HL-60/S4 treated with phorbol 12-myristate 13-acetate at 8.2 ng/mL for 4 days and 3 days (cell line): Measurements from ENCODE around the gene UGT1A5.

Experiments
- in situ Hi-C: fragments of 300-500 bp; cut with MboI; formaldehyde crosslinking; loops from 2 replicates; pipeline ENCODE4 v1.15.0; 2022; ENCODE audit warnings: low sequenced_read_pairs

Gene UGT1A5

DNA sequence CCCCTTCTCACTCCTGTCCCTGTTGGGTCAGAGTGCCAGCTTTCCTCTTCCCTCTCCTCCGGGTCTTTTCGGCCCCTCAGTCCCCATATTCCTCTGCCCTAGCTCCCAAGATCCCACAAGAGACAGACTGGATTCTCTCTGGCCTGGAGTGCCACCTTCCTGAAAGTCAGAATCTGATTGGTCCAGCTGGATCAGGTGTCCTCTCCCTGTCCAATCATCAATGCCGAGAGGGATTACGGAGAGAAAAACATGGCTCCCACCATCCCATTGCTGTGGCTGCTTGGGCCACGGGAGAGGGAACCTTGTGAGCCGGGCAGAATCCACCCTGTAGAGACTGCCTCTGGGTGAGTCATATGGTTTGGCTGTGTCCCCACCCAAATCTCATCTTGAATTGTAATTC lies 62.7 kb downstream of the UGT1A5 start:
- in situ Hi-C loops: no loop called here

DNA sequence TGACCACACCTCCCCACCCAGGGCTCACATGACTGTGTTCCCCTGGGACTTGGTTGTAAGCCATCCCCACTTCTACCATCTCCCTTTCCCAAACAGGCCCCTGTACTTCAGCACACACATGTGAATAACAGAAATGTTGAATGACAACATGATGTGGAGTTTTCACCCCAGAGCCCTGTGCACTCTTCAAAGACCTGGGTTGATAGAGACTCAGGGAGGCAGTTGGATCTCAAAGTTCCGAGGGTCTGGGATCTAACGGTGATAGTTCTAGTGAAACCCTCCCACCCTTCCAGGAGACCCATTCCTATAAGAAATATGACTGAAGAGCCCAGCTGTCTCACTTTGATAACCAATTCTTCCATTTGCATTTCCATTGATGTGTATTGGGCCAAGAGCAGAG lies 65.3 kb downstream of the UGT1A5 start, which contains the start of gene MROH2A:
Gene MROH2A, plus strand, starts transcription at position 301 of the 400 bp plus-strand sequence. CDS start 1,029 bp downstream, outside the sequence.
- in situ Hi-C loops: no loop called here

DNA sequence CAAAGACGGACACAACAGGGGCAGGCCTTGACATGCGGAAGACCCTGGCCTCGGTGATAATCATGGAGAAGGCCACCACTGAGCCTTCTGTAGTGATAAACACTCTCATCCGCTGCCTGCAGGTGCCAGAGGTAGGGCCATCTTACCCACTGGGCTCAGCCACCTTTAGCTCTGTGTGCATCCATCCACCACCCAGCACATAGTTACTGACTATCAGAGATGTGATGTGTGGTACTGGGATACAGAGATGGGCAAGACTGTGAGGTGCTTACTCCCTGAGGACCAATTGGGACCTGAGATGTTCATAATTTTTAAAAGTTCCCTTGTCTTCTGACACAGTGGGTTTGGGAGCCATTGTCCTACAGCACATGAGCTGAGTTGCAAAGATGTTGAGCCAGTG lies 67.0 kb downstream of the UGT1A5 start:
- in situ Hi-C loops: no loop called here

DNA sequence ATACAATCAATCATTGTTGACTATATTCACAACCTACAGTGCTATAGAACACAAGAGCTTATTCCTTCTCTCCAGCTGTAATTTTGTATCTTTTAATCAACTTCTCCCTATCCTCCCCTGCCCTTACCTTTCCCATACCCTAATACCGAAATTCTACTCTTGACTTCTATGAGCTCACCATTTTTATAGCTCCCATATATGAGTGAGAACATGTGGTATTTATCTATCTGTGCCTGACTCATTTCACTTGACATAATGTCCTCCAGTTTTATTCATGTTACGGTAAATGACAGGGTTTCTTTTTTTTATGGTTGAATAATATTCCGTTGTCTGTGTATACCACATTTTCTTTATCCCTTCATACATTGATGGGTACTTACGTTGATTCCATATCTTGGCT lies 68.1 kb downstream of the UGT1A5 start:
- in situ Hi-C loops: no loop called here

DNA sequence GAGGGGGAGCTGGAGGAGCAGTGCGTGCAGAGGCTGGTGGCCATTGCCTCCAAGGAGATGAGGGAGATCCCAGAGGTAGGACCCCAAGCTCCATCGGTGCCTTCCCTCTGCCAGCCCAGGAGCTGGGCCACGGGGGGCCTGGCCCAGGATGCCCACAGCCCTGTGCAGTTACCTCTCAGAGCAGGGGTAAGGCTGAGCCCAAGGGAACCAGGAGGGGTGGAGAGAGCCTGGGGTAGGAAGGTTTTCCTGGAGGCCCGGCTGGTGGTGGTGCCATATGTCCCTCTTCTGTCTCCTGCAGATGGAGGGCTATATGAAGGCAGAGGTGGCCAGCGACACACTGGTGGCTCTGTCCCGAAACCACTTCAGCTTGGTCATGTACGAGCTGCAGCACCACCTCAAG lies 76.8 kb downstream of the UGT1A5 start:
- in situ Hi-C loops: no loop called here

DNA sequence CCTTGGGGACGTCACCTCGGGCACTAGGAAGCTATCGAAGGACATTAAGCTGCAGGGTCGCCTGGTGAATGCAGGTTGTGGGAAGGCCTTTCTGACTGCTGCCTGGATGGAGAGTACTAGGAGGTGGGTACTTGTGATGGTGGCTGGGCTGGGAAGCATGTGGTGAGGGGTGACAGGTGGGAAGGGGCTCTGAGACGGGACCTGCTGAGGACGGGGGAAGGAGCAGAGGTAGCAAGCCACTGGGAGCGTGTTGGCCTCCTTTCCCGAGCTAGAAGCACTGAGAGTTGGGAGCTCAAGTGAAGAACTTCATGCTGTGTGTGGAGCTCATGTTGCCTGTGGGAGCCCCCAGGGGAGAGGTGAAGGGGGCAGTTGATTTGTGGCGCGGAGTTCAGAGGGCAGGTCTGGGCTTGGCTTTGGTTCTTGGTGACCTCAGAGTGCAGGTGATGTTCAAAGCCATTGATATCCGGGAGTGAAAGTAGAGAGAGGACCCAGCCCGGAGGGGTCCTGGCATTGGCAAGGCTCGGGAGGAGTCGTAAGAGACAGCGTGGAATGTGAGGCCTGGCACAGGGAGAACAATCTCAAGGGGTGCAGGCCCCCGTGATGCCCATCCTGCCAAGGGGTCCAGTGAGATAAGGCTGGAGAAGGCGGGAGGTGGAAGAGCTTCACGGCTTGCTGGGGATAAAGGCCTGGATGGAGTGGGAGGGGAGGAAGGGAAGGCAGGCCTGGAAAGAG lies 78.6 kb downstream of the UGT1A5 start:
- in situ Hi-C loops: no loop called here

DNA sequence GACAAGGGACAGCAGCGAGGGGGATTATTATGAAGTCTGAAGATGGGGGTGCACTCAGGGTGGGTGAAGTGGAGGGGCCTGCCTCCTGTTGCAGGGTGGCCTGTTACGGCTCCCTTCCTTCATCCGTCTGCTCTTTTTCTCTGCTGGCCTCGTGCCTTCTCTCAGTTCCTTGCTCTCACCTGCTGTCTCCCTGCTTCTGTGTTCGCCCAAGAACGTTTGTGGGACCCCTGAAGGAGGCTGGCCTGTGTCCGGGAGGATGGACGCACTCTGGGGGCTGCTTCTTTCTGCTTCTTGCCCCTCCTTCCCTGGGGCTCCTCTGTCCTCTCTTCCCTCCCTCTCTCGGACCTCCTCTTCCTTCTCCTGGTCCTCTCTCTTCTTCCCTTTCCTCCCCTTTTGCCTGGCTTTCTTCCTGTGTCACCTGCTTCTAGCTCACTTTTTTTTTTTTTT lies 79.2 kb downstream of the UGT1A5 start:
- in situ Hi-C loops: no loop called here

DNA sequence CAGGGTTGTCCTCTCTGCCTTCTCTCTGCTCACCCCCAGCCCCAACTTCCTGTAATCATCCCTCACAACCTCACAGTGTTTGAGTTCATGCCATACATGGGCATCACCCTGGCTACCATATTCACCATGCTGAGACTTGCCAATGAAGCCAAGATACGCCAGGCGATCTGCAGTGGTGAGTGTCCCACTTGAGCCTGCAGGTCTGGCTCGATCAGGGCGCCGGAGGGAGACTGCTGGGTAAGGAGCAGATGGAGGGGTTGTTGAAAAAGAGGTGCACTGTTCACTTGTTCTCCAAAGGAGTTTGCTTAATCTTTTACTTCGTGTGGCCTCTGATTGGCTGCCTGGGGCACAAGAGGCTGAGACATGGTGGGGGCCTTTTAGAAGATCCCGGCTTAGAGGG lies 80.0 kb downstream of the UGT1A5 start:
- in situ Hi-C loops: no loop called here

DNA sequence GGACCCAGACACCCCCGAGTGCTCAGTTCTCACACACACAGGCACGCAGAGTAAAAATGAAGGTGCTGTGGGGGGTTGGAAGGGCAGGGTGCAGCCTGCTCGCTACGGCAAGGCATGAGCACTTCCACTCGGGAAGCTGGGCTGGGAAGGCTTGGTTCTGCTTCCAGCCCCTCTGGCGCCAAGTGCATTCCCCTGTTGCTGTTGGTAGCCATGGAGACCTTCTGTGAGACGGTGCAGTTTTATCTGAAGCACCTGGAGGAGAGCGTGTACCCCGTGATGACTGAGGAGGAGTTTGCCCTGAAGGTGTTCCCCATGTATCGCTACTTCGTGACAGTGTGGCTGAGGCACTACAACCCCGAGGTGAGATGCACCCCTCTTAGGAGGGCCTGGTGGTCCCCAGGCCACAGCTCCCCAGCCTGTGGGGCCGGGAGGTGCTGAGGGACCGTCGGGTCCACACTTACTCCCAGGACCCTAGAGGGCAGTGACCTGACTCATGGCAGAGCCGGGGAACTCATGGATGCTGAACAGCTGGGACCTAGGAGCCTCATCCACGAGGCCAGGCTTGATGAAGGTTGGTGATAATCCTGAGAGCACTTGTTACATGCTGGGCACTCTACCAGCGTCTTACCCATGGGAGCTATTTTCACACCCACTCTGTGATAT lies 80.9 kb downstream of the UGT1A5 start:
- in situ Hi-C loops: no loop called here

DNA sequence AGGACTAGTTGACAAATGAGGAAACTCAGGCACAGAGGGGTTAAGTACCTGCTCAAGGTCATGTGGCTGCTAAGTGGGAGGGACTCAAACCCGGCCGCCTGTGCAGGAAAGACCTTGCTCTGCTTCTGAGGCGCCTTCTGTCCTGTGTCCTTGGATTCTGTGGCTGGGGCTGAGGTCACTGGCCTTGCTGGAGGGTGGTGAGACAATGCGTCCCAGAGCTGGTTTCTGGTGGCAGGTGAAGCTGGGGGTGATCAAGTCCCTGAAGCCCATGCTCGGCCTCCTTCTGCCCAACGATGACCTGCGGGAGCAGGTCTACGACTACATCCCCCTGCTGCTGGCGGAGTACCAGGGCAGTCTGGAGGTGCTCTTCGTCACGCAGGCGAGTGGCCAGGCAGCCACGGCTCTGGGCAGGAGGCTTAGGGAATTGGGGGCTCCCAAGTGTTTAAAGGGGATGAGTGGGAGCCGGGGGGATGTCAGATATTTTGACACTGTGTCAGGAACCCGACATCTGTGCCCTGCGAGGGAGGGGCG lies 81.5 kb downstream of the UGT1A5 start:
- in situ Hi-C loops: no loop called here

DNA sequence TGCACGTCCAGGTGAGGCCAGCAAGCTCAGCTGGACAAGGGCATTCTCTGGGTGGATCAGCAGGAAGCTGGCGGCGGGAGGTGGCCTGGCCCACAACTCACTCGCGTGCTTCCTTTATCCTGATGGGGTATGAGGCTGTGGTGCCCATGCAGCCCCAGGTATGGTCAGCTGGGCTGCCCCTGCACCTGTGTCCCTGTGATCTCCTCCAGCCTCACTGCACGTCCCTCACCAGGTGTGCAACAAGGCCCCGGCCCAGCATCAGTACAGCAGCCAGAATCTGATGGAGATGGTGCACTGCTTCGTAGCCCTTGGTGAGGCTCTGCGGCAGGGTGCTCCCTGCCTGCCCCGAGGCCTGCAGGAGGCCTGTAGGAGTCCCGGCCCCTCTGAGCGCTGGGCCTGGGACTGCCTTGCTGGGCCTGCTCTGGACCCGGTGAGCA lies 83.0 kb downstream of the UGT1A5 start:
- in situ Hi-C loops: no loop called here

DNA sequence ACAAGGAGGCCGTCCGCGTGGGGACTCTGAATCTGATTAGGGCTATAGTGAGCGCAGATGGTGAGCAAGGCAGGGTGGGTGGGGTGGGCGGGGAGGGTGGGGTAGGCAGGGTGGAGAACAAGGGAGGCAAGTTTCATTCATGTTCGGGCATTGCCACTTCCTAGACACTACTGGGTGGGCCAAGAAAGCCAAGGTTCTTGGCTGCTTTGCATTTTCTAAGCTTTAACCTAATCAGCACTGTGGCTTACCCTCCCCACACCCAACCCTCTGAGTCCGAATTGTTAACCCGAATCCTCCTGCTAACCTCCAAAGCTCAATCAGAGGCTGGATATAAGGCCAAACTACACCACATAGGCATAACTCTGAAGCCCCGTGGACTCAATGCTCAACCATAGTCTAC lies 83.5 kb downstream of the UGT1A5 start:
- in situ Hi-C loops: no loop called here

DNA sequence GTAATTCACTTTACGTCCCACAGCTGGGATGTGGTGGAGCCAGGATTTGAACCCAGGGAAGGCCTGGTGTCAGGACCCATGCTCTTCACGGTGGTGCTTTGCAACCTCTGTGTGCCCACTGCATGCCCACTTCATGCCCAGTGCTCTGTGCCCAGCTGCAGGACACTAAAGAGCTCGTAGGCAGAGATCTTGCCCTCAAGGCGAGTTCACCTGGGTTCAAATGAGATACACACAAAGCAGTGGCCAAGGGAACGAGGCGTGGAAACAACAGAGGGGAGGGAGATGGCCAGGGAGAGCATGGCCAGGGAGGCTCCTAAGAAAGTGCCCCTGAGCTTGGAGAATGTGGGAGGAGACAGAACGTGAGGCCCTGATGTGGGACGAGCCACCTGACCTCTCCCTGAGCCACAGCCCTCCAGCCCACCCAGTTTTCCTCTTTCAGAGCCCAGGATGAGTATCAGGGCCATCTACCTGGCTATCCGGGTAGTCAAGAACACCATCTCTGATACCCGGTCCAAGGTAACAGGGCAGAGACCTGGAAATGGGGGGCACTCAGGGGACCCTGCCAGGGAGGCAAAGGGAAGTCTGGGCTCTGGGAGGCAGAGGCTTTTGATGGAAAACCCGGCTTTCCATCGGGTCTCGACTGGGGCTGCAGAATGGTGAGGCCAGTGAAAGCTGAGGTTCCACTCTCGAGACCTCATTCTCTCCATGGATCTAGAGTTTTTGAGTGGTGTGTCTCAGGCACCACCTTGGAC lies 85.8 kb downstream of the UGT1A5 start:
- in situ Hi-C loops: no loop called here

DNA sequence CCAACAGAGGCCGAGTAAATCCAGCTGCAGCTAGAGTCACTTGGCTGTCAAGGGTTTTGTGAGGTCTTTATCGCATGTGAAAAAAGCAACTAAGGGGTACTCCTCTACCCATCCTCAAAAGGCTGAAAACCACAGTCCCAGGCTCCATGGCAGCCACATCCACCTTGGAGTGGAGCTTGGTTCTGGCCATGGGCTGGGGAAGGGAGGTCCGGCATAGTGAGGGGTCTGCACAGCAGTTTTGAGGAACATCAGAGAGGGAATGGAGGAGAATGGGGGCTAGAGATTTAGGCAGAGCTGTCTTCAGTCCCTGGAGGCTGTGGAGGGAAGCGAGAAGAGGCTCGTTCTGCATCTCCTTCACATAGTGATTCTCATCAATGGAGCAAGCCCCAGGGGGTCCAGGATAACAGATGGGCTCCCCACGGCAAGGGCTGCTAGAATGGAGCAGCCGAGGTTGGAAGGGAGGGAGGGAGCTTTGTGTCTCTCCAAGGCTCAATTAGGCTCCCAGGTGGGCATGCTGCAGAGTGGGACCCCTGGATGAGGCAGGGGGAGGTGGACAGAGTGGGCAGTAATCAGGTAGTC lies 86.5 kb downstream of the UGT1A5 start:
- in situ Hi-C loops: no loop called here

DNA sequence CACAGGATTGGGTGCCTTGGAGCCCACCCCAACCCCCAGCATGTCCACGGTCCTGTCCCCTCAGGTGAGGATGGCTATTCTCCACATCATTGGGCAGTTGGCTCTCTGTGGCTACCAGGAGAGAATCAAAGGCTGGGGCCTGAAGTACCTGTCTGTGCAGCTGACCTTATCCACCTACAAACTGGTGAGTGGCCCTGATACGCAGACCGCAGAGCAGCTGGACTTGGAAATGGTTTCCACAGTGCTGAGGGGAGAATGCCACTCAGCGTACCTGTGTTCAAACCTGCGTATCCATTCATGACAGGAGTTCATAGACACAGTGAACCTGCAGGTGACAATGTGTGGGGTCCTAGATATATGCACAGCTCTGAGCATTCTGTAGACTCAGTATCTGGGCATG lies 87.0 kb downstream of the UGT1A5 start:
- in situ Hi-C loops: no loop called here

DNA sequence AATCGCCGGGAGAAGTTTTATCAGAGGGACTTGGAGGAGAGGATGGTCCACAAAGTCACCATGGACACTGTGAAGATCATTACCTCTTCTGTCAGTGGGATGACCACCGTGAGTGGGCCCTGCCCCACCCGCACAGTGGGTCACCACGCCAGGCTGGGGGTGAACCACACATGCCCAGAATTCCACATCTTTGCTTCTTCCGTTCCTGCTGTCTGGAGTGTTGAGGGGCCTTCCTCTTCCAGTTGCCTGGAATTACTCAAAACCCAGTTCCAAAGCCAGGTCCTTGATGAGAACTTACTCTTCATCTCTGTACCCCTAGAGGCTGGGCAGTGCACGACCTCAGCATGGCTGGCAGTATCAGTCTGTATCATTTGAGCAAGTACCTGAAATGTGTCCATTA lies 87.5 kb downstream of the UGT1A5 start:
- in situ Hi-C loops: no loop called here

DNA sequence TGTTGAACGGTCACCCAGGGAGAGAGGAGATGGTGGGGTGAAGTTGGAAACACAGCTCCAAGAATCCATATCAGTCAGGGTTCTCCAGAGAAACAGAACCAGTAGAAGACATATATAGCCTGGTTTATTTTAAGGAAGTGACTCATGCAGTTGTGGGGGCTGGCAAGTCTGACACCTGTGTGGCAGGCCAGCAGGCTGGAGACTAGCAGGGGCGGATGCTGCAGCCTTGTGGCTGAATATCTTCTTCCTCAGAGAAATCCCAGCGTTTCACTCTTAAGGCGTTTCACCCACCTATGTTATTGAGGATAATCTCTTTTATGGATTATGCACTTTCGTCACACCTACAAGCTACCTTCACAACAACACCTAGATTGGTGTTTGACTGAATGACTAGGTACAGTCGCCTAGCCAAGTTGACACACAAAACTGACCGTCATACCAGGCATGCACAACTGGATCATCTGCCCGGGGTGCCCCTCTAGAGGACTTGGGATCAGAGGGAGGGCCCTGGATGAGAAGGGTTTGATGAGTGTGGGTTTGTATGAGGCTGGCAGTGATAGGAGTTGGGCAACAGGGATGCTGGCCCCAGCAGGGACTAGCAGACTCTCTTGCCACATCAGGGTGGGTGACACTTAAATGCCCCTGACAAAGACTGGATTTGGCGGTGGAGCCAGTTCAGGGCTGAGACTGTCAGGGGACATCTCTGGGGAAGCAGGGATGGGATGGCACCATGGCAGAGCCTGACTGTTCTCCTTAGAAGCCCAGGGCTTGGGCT lies 88.8 kb downstream of the UGT1A5 start:
- in situ Hi-C loops: no loop called here

DNA sequence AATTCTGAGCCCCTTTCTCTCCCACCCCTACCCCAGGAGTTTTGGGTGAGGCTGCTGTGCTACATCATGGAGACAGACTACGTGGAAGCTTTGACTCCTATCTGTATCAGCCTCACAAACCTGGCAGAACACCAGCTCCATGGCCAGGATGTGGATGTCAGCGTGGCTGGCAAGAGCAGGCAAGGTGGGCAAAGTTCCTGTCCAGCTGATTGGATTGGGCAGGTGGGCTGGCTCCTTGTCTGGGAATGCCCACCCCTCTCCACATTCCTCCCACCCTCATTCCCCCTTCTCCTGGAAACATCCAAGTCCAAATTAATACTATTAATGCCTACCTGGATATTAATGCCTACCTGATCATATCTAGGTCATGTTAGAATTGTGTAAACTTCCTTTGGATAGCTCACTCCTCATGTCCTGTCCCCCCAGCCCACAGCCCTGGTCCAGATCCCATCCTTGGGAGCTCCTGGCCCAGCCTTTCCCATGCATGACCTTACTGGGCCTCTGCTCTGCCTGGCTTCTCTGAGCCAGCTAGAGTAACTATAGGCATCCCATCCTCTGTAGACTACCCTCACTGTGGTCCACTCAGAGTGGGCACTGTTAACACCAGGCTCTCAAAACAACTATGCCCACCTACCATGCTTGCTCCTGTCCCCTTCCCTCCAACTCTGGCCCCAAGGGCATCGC lies 89.6 kb downstream of the UGT1A5 start:
- in situ Hi-C loops: no loop called here

DNA sequence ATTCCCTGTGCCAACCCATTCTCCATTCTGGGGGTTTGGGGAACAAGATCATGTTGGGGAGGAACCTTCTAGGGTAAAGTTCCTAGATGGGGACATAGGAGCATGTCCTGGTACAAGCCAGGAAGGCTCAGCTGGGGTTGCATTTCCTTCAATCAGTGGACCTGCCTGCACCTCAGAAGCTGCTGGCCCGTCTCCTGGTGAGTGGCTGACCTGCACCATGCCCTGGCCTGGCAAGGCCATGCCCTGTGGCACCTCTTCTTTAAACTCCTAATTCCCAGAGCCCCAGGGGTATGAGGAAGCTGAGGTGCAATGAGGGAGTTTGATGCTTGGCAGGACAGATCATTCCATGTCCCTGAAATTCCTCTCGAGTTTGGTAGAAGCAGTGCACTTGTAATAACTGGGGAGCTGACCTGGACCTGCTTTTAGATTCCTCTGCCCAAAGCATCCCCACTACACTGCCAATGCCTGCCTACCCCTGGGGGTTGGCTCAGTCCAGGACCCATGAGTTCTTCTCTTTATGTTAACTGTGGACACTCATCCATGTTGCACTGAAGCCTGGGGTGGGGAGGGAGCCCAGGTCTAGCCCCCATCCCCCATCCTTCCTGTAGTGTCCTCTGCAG lies 90.7 kb downstream of the UGT1A5 start:
- in situ Hi-C loops: no loop called here
